GM12878 (cell line): Measurements from ENCODE around the gene ZCCHC9. TPM values are rescaled to one million over a fixed set of nuclear protein-coding genes. Genes with fewer than 3 reads are reported as not detected.

Experiments
- ATAC-seq: fragments of 200-7000 bp; cut with Tn5 transposase; 3 replicates; pipeline ENCODE4 v1.9.1; 2020; ENCODE audit warnings: mild to moderate bottlenecking, moderate library complexity
- BruUV-seq: library from RNA; stranded (reverse); fragments of 400-500 nt; replicated peaks from 2 replicates; lab custom pipeline; 2021; lab: Mats Ljungman, UMichigan
- CTCF ChIA-PET: fragments of 300-600 bp; sonication (Branson Sonifier 250); formaldehyde crosslinking; extraction: SDS; loops from one replicate; lab custom pipeline; 2021; ENCODE audit warnings: inconsistent platforms; lab: Yijun Ruan, JAX
- POLR2A ChIA-PET: fragments of 350-600 bp; formaldehyde crosslinking; extraction: SDS; loops from one replicate; lab custom pipeline; 2021; ENCODE audit warnings: inconsistent platforms; lab: Charles Lee
- RAD21 ChIA-PET: fragments of 300-600 bp; sonication (Branson Sonifier 250); formaldehyde crosslinking; loops from one replicate; lab custom pipeline; 2023; ENCODE audit warnings: antibody characterized with exemption; ENCODE audit not compliant: unreplicated experiment; lab: Charles Lee
- SMC1A ChIA-PET: fragments of 300-600 bp; sonication (Branson Sonifier 250); formaldehyde crosslinking; loops from one replicate; lab custom pipeline; 2023; ENCODE audit not compliant: unreplicated experiment, uncharacterized antibody; lab: Charles Lee
- DNase-seq: peaks from one replicate; pipeline ENCODE4 v3.0.0-alpha.2; 2011; ENCODE audit warnings: low read depth, low spot score
- FAIRE-seq: peaks from 3 replicates; lab custom pipeline; 2011; peaks lifted over from hg19 to GRCh38; lab: Jason Lieb, UNC
- H2AFZ ChIP-seq: 2 replicates; pipeline ENCODE4 v1.6.0; 2011; ENCODE audit warnings: low read depth, low read length, control low read depth; ENCODE audit not compliant: control insufficient read depth
- H3K27ac ChIP-seq: 2 replicates; pipeline ENCODE4 v1.5.1; 2011; ENCODE audit warnings: control low read depth; ENCODE audit not compliant: control insufficient read depth, insufficient read depth
- H3K27me3 ChIP-seq, 2 experiments: replicated peaks in 1 of 2; 2 replicates each; pipeline versions ENCODE4 v1.6.0 to v1.6.1; 2011; ENCODE audit warnings: low read length in 1 of 2; ENCODE audit not compliant: control insufficient read depth in 2 of 2, insufficient read depth in 2 of 2
- H3K36me3 ChIP-seq, 2 experiments: 2 replicates each; pipeline ENCODE4 v1.5.1; 2011; ENCODE audit warnings: low read length in 1 of 2; ENCODE audit not compliant: control insufficient read depth in 2 of 2, insufficient read depth in 2 of 2
- H3K4me1 ChIP-seq: 2 replicates; pipeline ENCODE4 v1.6.1; 2011; ENCODE audit warnings: mild to moderate bottlenecking, low read length, moderate library complexity, mixed read lengths; ENCODE audit not compliant: control insufficient read depth, insufficient read depth
- H3K4me2 ChIP-seq: 2 replicates; pipeline ENCODE4 v1.6.0; 2011; ENCODE audit warnings: control low read depth; ENCODE audit not compliant: control insufficient read depth, insufficient read depth
- H3K4me3 ChIP-seq: fragments of 200-600 bp; sonication (generic); 2 replicates; pipeline ENCODE4 v1.5.1; 2016
- H3K79me2 ChIP-seq: 2 replicates; pipeline ENCODE4 v1.6.0; 2011; ENCODE audit warnings: low read length; ENCODE audit not compliant: control insufficient read depth, insufficient read depth
- H3K9ac ChIP-seq: 2 replicates; pipeline ENCODE4 v1.8.0; 2011; ENCODE audit warnings: low read length, control low read depth, mixed read lengths; ENCODE audit not compliant: control insufficient read depth, insufficient read depth
- H3K9me3 ChIP-seq: replicated peaks from 3 replicates; pipeline ENCODE4 v1.5.1; 2011; ENCODE audit warnings: mild to moderate bottlenecking, low read length; ENCODE audit not compliant: control insufficient read depth, insufficient read depth
- H4K20me1 ChIP-seq: 2 replicates; pipeline ENCODE4 v1.6.0; 2011; ENCODE audit not compliant: control insufficient read depth, insufficient read depth
- EP300 ChIP-seq, 2 experiments: fragments of 150-350 bp in 1 of 2; IDR thresholded peaks; 2 replicates each; pipeline ENCODE4 v1.6.1; 2011 to 2012; ENCODE audit warnings: low read depth in 2 of 2, low read length in 2 of 2, borderline replicate concordance in 1 of 2, improper control_type of control experiment in 1 of 2, inconsistent platforms in 1 of 2; ENCODE audit not compliant: control insufficient read depth in 1 of 2
- FOXM1 ChIP-seq: IDR thresholded peaks from 2 replicates; pipeline ENCODE4 v1.6.1; 2012; ENCODE audit warnings: low read depth, mild to moderate bottlenecking, inconsistent platforms, low read length, moderate library complexity
- IKZF1 ChIP-seq: fragments of 450-650 bp; conservative IDR thresholded peaks from 2 replicates; pipeline ENCODE4 v1.6.1; 2017; ENCODE audit warnings: antibody characterized with exemption, mild to moderate bottlenecking
- IRF4 ChIP-seq: IDR thresholded peaks from 2 replicates; pipeline ENCODE4 v1.6.1; 2011; ENCODE audit warnings: low read depth, low read length
- KAT2A ChIP-seq: conservative IDR thresholded peaks from 2 replicates; pipeline ENCODE4 v1.6.1; 2011; ENCODE audit warnings: low read depth, low read length; ENCODE audit not compliant: control insufficient read depth
- MTA2 ChIP-seq: fragments of 450-650 bp; IDR thresholded peaks from 2 replicates; pipeline ENCODE4 v1.6.1; 2016; ENCODE audit warnings: low read depth, mild to moderate bottlenecking, moderate library complexity
- MYB ChIP-seq: fragments of 150-350 bp; IDR thresholded peaks from 2 replicates; pipeline ENCODE4 v1.6.1; 2014; ENCODE audit warnings: mild to moderate bottlenecking, low read depth, low read length, borderline replicate concordance
- PAX5 ChIP-seq: IDR thresholded peaks from 2 replicates; pipeline ENCODE4 v1.6.1; 2011; ENCODE audit warnings: low read depth, low read length, borderline replicate concordance
- RAD51 ChIP-seq: fragments of 450-650 bp; IDR thresholded peaks from 2 replicates; pipeline ENCODE4 v1.6.1; 2016; ENCODE audit warnings: moderate library complexity, mild to moderate bottlenecking, inconsistent platforms
- SIN3A ChIP-seq: IDR thresholded peaks from 2 replicates; pipeline ENCODE4 v1.6.1; 2012; ENCODE audit warnings: low read depth, low read length, improper control_type of control experiment
- SP1 ChIP-seq: IDR thresholded peaks from one replicate; pipeline ENCODE4 v1.6.1; 2011; ENCODE audit warnings: low read depth, low read length
- ZBED1 ChIP-seq: IDR thresholded peaks from 2 replicates; pipeline ENCODE4 v1.6.1; 2016; ENCODE audit warnings: borderline replicate concordance
- ZNF217 ChIP-seq: fragments of 450-650 bp; IDR thresholded peaks from 2 replicates; pipeline ENCODE4 v1.6.1; 2017; ENCODE audit warnings: antibody characterized with exemption, mild to moderate bottlenecking
- ZNF384 ChIP-seq: IDR thresholded peaks from 2 replicates; pipeline ENCODE4 v1.6.1; 2012; ENCODE audit warnings: low read depth, mild to moderate bottlenecking, low read length, improper control_type of control experiment, borderline replicate concordance
- WGBS: methylation state at CpG from one replicate; pipeline ENCODE4 v1.1.6; 2016; ENCODE audit warnings: low lambda C conversion rate; ENCODE audit not compliant: insufficient replicate concordance, insufficient coverage; ENCODE audit errors: missing lambda C conversion rate; 5-methylcytosine and 5-hydroxymethylcytosine counted together
- in situ Hi-C: fragments of 300-500 bp; cut with MboI; formaldehyde crosslinking; loops from 9 replicates; pipeline ENCODE4 v1.14.3; 2018; ENCODE audit warnings: mixed read lengths
- intact Hi-C: fragments of 100-400 bp; cut with micrococcal nuclease; formaldehyde crosslinking; loops from one replicate; pipeline ENCODE4 v1.14.2; 2022; ENCODE audit not compliant: unreplicated experiment
- polyA plus RNA-seq, 11 experiments: library from polyadenylated mRNA; depleted of rRNA in 4 of 11; unstranded in 6 of 11; stranded (reverse) in 5 of 11; fragments of >200 nt; fragmentation: Nextera tagmentation in 4 of 11; fragmentation: Illumina TruSeq in 1 of 11; extraction: Ambion mirVana in 4 of 11; extraction: Trizol in 1 of 11; gene quantifications; 1 replicate in 1 of 11; 2 replicates in 10 of 11; pipeline versions ENCODE4 v1.2.1 to v1.2.3, GENCODE V29; 2011 to 2016; ENCODE audit warnings: inconsistent platforms in 2 of 11, missing spikeins in 2 of 11, low read depth in 1 of 11
- total RNA-seq, 4 experiments: library from RNA; depleted of rRNA in 3 of 4; stranded (reverse); fragments of >200 nt in 3 of 4; fragmentation: Illumina TruSeq in 1 of 4; extraction: Trizol in 1 of 4; gene quantifications; 2 replicates each; pipeline versions ENCODE4 v1.2.1 to v1.2.3, GENCODE V29; 2013 to 2021
- TF ChIP-seq, protein P1 (sequence below): fragments of 150-350 bp; IDR thresholded peaks from 2 replicates; pipeline ENCODE4 v1.6.1; 2016; ENCODE audit warnings: low read depth, low read length
- TF ChIP-seq, protein P2 (sequence below): fragments of 450-650 bp; formaldehyde crosslinking; IDR thresholded peaks from 2 replicates; pipeline ENCODE4 v1.4.0; 2020; ENCODE audit warnings: mild to moderate bottlenecking, moderate library complexity

The ZCCHC9 gene
- total and polyA plus RNA-seq, 10 of the 15 experiments (the other 5 are each of a cell fraction or from before 2014, with no cell fraction given) = 22.0 to 57.7 (median 34.5) TPM

- TF ChIP-seq MTA2 = no peak
- TF ChIP-seq SP1 = no peak
- TF ChIP-seq, protein P1, sequence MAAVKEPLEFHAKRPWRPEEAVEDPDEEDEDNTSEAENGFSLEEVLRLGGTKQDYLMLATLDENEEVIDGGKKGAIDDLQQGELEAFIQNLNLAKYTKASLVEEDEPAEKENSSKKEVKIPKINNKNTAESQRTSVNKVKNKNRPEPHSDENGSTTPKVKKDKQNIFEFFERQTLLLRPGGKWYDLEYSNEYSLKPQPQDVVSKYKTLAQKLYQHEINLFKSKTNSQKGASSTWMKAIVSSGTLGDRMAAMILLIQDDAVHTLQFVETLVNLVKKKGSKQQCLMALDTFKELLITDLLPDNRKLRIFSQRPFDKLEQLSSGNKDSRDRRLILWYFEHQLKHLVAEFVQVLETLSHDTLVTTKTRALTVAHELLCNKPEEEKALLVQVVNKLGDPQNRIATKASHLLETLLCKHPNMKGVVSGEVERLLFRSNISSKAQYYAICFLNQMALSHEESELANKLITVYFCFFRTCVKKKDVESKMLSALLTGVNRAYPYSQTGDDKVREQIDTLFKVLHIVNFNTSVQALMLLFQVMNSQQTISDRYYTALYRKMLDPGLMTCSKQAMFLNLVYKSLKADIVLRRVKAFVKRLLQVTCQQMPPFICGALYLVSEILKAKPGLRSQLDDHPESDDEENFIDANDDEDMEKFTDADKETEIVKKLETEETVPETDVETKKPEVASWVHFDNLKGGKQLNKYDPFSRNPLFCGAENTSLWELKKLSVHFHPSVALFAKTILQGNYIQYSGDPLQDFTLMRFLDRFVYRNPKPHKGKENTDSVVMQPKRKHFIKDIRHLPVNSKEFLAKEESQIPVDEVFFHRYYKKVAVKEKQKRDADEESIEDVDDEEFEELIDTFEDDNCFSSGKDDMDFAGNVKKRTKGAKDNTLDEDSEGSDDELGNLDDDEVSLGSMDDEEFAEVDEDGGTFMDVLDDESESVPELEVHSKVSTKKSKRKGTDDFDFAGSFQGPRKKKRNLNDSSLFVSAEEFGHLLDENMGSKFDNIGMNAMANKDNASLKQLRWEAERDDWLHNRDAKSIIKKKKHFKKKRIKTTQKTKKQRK = no peak
- TF ChIP-seq ZNF217 = no peak
- TF ChIP-seq, all 136 proteins: peak for 0
Observed at GRCh38 chr5:81334304-81335061, 33.1 kb downstream of the ZCCHC9 start (continued).

GRCh38 chr5:81335946-81336345 is 34.6 kb downstream of the ZCCHC9 start:
- CTCF ChIA-PET = no interaction called here
- RAD21 ChIA-PET = no interaction called here
- FAIRE-seq (no peak), ATAC-seq (no peak), DNase-seq (no peak)
- H3K4me1 ChIP-seq = no peaks in the 10 kb centered on the region
- no peak overlapping the region for H2AFZ ChIP-seq
- no TSS peak for BruUV-seq
- no peak for TF ChIP-seq RAD51
- no peak for TF ChIP-seq IKZF1
- TF ChIP-seq FOXM1 = no peak
- TF ChIP-seq EP300 (IDR thresholded peaks at IDR 0.05; ENCODE audit: borderline replicate concordance in 1 of 2, control insufficient read depth in 1 of 2, low read depth in 2 of 2, low read length in 2 of 2) = no peak
- no peak for TF ChIP-seq ZBED1
- no peak for TF ChIP-seq PAX5
- TF ChIP-seq KAT2A = no peak
- no peak for TF ChIP-seq MYB
- TF ChIP-seq, protein P2, sequence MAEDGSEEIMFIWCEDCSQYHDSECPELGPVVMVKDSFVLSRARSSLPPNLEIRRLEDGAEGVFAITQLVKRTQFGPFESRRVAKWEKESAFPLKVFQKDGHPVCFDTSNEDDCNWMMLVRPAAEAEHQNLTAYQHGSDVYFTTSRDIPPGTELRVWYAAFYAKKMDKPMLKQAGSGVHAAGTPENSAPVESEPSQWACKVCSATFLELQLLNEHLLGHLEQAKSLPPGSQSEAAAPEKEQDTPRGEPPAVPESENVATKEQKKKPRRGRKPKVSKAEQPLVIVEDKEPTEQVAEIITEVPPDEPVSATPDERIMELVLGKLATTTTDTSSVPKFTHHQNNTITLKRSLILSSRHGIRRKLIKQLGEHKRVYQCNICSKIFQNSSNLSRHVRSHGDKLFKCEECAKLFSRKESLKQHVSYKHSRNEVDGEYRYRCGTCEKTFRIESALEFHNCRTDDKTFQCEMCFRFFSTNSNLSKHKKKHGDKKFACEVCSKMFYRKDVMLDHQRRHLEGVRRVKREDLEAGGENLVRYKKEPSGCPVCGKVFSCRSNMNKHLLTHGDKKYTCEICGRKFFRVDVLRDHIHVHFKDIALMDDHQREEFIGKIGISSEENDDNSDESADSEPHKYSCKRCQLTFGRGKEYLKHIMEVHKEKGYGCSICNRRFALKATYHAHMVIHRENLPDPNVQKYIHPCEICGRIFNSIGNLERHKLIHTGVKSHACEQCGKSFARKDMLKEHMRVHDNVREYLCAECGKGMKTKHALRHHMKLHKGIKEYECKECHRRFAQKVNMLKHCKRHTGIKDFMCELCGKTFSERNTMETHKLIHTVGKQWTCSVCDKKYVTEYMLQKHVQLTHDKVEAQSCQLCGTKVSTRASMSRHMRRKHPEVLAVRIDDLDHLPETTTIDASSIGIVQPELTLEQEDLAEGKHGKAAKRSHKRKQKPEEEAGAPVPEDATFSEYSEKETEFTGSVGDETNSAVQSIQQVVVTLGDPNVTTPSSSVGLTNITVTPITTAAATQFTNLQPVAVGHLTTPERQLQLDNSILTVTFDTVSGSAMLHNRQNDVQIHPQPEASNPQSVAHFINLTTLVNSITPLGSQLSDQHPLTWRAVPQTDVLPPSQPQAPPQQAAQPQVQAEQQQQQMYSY = no peak
- no peak for TF ChIP-seq SIN3A
- TF ChIP-seq IRF4 = no peak
- no peak for TF ChIP-seq ZNF384
- no peaks in the 10 kb centered on the region for H3K27me3 ChIP-seq
- no peaks in the 10 kb centered on the region for H4K20me1 ChIP-seq
- WGBS = 0% methylated on average over 2 of the region's 2 CpGs
- no peaks in the 10 kb centered on the region for H3K79me2 ChIP-seq
- H3K4me3 ChIP-seq = no peak overlapping the region
- H3K4me2 ChIP-seq = no peak overlapping the region
- in situ Hi-C loops (no loop called here), intact Hi-C loops (no loop called here)
- no peak overlapping the region for H3K9ac ChIP-seq
- no peaks in the 10 kb centered on the region; the same call in 2 of the 3 replicates for H3K9me3 ChIP-seq
- SMC1A ChIA-PET = no interaction called here
- no peaks in the 10 kb centered on the region for H3K36me3 ChIP-seq
- POLR2A ChIA-PET = no interaction called here
- H3K27ac ChIP-seq = no peak overlapping the region
